IMR-90 (cell line): Measurements from ENCODE around the gene NMRAL1. TPM values are rescaled to one million over a fixed set of nuclear protein-coding genes. Genes with fewer than 3 reads are reported as not detected.

Experiments used
- ATAC-seq: fragments of 200-7000 bp; cut with Tn5 transposase; 2 replicates; pipeline ENCODE4 v1.9.1; 2020; ENCODE audit warnings: low read depth, mild to moderate bottlenecking, moderate library complexity
- BruUV-seq: library from RNA; stranded (reverse); fragments of 400-500 nt; replicated peaks from 2 replicates; lab custom pipeline; 2021; lab: Mats Ljungman, UMichigan
- CTCF ChIA-PET: fragments of 300-600 bp; formaldehyde crosslinking; extraction: SDS; loops from one replicate; lab custom pipeline; 2021; ENCODE audit warnings: antibody characterized with exemption; lab: Yijun Ruan, JAX
- POLR2A ChIA-PET: fragments of 300-600 bp; sonication (Branson Sonifier 250); formaldehyde crosslinking; loops from one replicate; lab custom pipeline; 2022; ENCODE audit warnings: antibody characterized with exemption; ENCODE audit not compliant: unreplicated experiment; lab: Charles Lee
- DNase-seq: peaks from one replicate; pipeline ENCODE4 v3.0.0; 2013
- H2AFZ ChIP-seq: replicated peaks from 2 replicates; pipeline ENCODE3; 2013; ENCODE audit warnings: low read length, mild to moderate bottlenecking; ENCODE audit not compliant: poor library complexity
- H2AK5ac ChIP-seq: 2 replicates; pipeline ENCODE4 v1.6.1; 2013; ENCODE audit warnings: low read depth, low read length, inconsistent platforms
- H2AK9ac ChIP-seq: replicated peaks from 2 replicates; pipeline ENCODE3; 2013; ENCODE audit warnings: mild to moderate bottlenecking, low read depth, low read length, moderate library complexity; ENCODE audit not compliant: poor library complexity
- H2BK120ac ChIP-seq: 2 replicates; pipeline ENCODE4 v1.6.1; 2013; ENCODE audit warnings: low read depth, low read length, inconsistent platforms
- H2BK15ac ChIP-seq: 3 replicates; pipeline ENCODE4 v1.6.1; 2013; ENCODE audit warnings: low read depth, low read length, inconsistent platforms
- H2BK20ac ChIP-seq: 2 replicates; pipeline ENCODE4 v1.6.1; 2013; ENCODE audit warnings: low read depth, mild to moderate bottlenecking, inconsistent platforms, low read length, moderate library complexity
- H2BK5ac ChIP-seq: 2 replicates; pipeline ENCODE4 v1.6.1; 2013; ENCODE audit warnings: mild to moderate bottlenecking, low read depth, low read length, inconsistent platforms; ENCODE audit not compliant: poor library complexity, severe bottlenecking
- H3K14ac ChIP-seq: replicated peaks from 2 replicates; pipeline ENCODE4 v1.6.1; 2013; ENCODE audit warnings: low read depth, low read length, inconsistent platforms
- H3K18ac ChIP-seq: 2 replicates; pipeline ENCODE4 v1.6.1; 2013; ENCODE audit warnings: low read depth, low read length, control low read depth
- H3K23ac ChIP-seq: 2 replicates; pipeline ENCODE4 v1.6.1; 2013; ENCODE audit warnings: low read depth, low read length, inconsistent platforms
- H3K27ac ChIP-seq: 2 replicates; pipeline ENCODE4 v1.5.1; 2013; ENCODE audit warnings: mild to moderate bottlenecking, control low read depth, low read length; ENCODE audit not compliant: insufficient read depth
- H3K27me3 ChIP-seq: 2 replicates; pipeline ENCODE4 v1.6.1; 2013; ENCODE audit warnings: low read length; ENCODE audit not compliant: control insufficient read depth, insufficient read depth
- H3K36me3 ChIP-seq: 2 replicates; pipeline ENCODE4 v1.6.1; 2013; ENCODE audit warnings: low read length, mixed read lengths; ENCODE audit not compliant: control insufficient read depth, insufficient read depth
- H3K4ac ChIP-seq: 2 replicates; pipeline ENCODE4 v1.6.1; 2013; ENCODE audit warnings: low read depth, low read length, inconsistent platforms
- H3K4me1 ChIP-seq: 2 replicates; pipeline ENCODE4 v1.6.1; 2013; ENCODE audit warnings: low read length, mixed read lengths; ENCODE audit not compliant: control insufficient read depth, insufficient read depth
- H3K4me2 ChIP-seq: 2 replicates; pipeline ENCODE4 v1.6.1; 2013; ENCODE audit warnings: low read depth, mild to moderate bottlenecking, control low read depth, low read length, moderate library complexity
- H3K4me3 ChIP-seq: 2 replicates; pipeline ENCODE4 v1.5.1; 2013; ENCODE audit warnings: low read depth, mild to moderate bottlenecking, control low read depth, low read length, moderate library complexity; ENCODE audit not compliant: insufficient read depth
- H3K56ac ChIP-seq: 2 replicates; pipeline ENCODE4 v1.6.1; 2013; ENCODE audit warnings: low read length, inconsistent platforms; ENCODE audit not compliant: insufficient read depth; ENCODE audit errors: extremely low read depth
- H3K79me1 ChIP-seq, 2 experiments: 2 replicates each; pipeline ENCODE4 v1.6.1; 2013; ENCODE audit warnings: low read length in 2 of 2, inconsistent platforms in 1 of 2, low read depth in 1 of 2
- H3K9ac ChIP-seq: 2 replicates; pipeline ENCODE4 v1.6.1; 2013; ENCODE audit warnings: low read depth, low read length, control low read depth
- H3K9me1 ChIP-seq: 2 replicates; pipeline ENCODE4 v1.6.1; 2013; ENCODE audit warnings: low read length, inconsistent platforms; ENCODE audit not compliant: insufficient read depth
- H3K9me3 ChIP-seq: 2 replicates; pipeline ENCODE4 v1.6.1; 2013; ENCODE audit warnings: low read length; ENCODE audit not compliant: control insufficient read depth, insufficient read depth
- H4K20me1 ChIP-seq: 2 replicates; pipeline ENCODE4 v1.6.1; 2013; ENCODE audit warnings: low read length, inconsistent platforms; ENCODE audit not compliant: insufficient read depth
- H4K5ac ChIP-seq: 2 replicates; pipeline ENCODE4 v1.6.1; 2013; ENCODE audit warnings: mild to moderate bottlenecking, low read depth, low read length, control low read depth
- H4K8ac ChIP-seq, 2 experiments: 2 replicates each; pipeline ENCODE4 v1.6.1; 2013; ENCODE audit warnings: low read depth in 2 of 2, low read length in 2 of 2, control low read depth in 1 of 2, inconsistent platforms in 1 of 2
- H4K91ac ChIP-seq: 2 replicates; pipeline ENCODE4 v1.6.1; 2013; ENCODE audit warnings: low read depth, low read length, inconsistent platforms; ENCODE audit not compliant: insufficient read depth
- BHLHE40 ChIP-seq: fragments of 150-350 bp; IDR thresholded peaks from 2 replicates; pipeline ENCODE4 v1.6.1; 2016; ENCODE audit warnings: mild to moderate bottlenecking, low read depth, low read length
- CEBPB ChIP-seq: IDR thresholded peaks from 2 replicates; pipeline ENCODE4 v1.6.1; 2012; ENCODE audit warnings: low read depth, low read length, improper control_type of control experiment
- CHD1 ChIP-seq: IDR thresholded peaks from 2 replicates; pipeline ENCODE4 v1.6.1; 2012; ENCODE audit warnings: low read depth, low read length, improper control_type of control experiment
- CTCF ChIP-seq: conservative IDR thresholded peaks from 2 replicates; pipeline ENCODE4 v1.5.1; 2012; ENCODE audit warnings: mild to moderate bottlenecking, low read depth, low read length, improper control_type of control experiment
- ELK1 ChIP-seq: fragments of 150-350 bp; IDR thresholded peaks from 2 replicates; pipeline ENCODE4 v1.6.1; 2016; ENCODE audit warnings: low read depth, mild to moderate bottlenecking, low read length, moderate library complexity, borderline replicate concordance
- FOS ChIP-seq: fragments of 150-350 bp; IDR thresholded peaks from 2 replicates; pipeline ENCODE4 v1.6.1; 2016; ENCODE audit warnings: low read depth, low read length
- MAFK ChIP-seq: IDR thresholded peaks from 2 replicates; pipeline ENCODE4 v1.6.1; 2012; ENCODE audit warnings: low read depth, low read length, improper control_type of control experiment
- MAZ ChIP-seq: IDR thresholded peaks from 2 replicates; pipeline ENCODE4 v1.6.1; 2012; ENCODE audit warnings: low read depth, mild to moderate bottlenecking, low read length, improper control_type of control experiment, moderate library complexity, borderline replicate concordance
- MXI1 ChIP-seq: IDR thresholded peaks from 2 replicates; pipeline ENCODE4 v1.6.1; 2012; ENCODE audit warnings: low read depth, mild to moderate bottlenecking, low read length, moderate library complexity, borderline replicate concordance
- NFE2L2 ChIP-seq: fragments of 150-350 bp; IDR thresholded peaks from 2 replicates; pipeline ENCODE4 v1.6.1; 2016; ENCODE audit warnings: low read depth, mild to moderate bottlenecking, low read length
- POLR2A ChIP-seq: IDR thresholded peaks from 2 replicates; pipeline ENCODE4 v1.6.1; 2012; ENCODE audit warnings: mild to moderate bottlenecking, low read depth, low read length
- RAD21 ChIP-seq: IDR thresholded peaks from 2 replicates; pipeline ENCODE4 v1.6.1; 2012; ENCODE audit warnings: low read length, improper control_type of control experiment
- RCOR1 ChIP-seq: IDR thresholded peaks from 2 replicates; pipeline ENCODE4 v1.6.1; 2012; ENCODE audit warnings: mild to moderate bottlenecking, low read length, improper control_type of control experiment; ENCODE audit not compliant: insufficient replicate concordance
- RFX5 ChIP-seq: IDR thresholded peaks from 2 replicates; pipeline ENCODE4 v1.8.0; 2012; ENCODE audit warnings: low read depth, mild to moderate bottlenecking, low read length, moderate library complexity
- SMC3 ChIP-seq: fragments of 150-350 bp; IDR thresholded peaks from 2 replicates; pipeline ENCODE4 v1.6.1; 2016; ENCODE audit warnings: low read depth, mild to moderate bottlenecking, antibody characterized with exemption, low read length, moderate library complexity
- WGBS, 2 experiments: methylation state at CpG; one replicate each; pipeline versions ENCODE4 v1.1.5 to v1.1.7; 2013; ENCODE audit warnings: missing lambda C conversion rate in 2 of 2; ENCODE audit not compliant: insufficient read length in 1 of 2; ENCODE audit errors: extremely low coverage in 2 of 2; 5-methylcytosine and 5-hydroxymethylcytosine counted together
- dilution Hi-C: fragments of 300-500 bp; cut with HindIII; formaldehyde crosslinking; loops from one replicate; pipeline ENCODE4 v1.14.3; 2018; ENCODE audit warnings: low sequenced_read_pairs; ENCODE audit not compliant: unreplicated experiment
- in situ Hi-C: fragments of 300-500 bp; cut with MboI; formaldehyde crosslinking; loops from 3 replicates; pipeline ENCODE4 v1.14.3; 2019; ENCODE audit warnings: low sequenced_read_pairs, inconsistent platforms, mixed read lengths
- intact Hi-C: fragments of 100-400 bp; cut with micrococcal nuclease; formaldehyde crosslinking; loops from 2 replicates; pipeline ENCODE4 v1.10.0; 2022
- polyA plus RNA-seq, 3 experiments: library from polyadenylated mRNA; depleted of rRNA; stranded (reverse); fragments of >200 nt; gene quantifications; 2 replicates each; pipeline ENCODE4 v1.2.3, GENCODE V29; 2012; ENCODE audit warnings: low replicate concordance in 1 of 3
- total RNA-seq: library from RNA; depleted of rRNA; stranded (reverse); fragments of >200 nt; gene quantifications from 2 replicates; pipeline ENCODE4 v1.2.3, GENCODE V29; 2012
- TF ChIP-seq, protein P1 (sequence below): fragments of 150-350 bp; IDR thresholded peaks from 2 replicates; pipeline ENCODE4 v1.6.1; 2017; ENCODE audit warnings: mild to moderate bottlenecking, antibody characterized with exemption, low read length, low read depth

NMRAL1 gene
- total and polyA plus RNA-seq, 2 of the 4 experiments (the other 2 are of a cell fraction) = 48.6 to 67.6 TPM

GRCh38 chr16:4477966-4478365, 3.5 kb upstream of the NMRAL1 start:
- Histone ChIP-seq H3K36me3 (no peaks in the 10 kb centered on the region; the same call in 1 of the 2 replicates), H3K18ac (no peak overlapping the region), H3K14ac (no peak overlapping the region), H3K27ac (no peak overlapping the region), H3K4me1 (peaks cover 5% of the 10 kb centered on the region; the same call in 1 of the 2 replicates), H2AK9ac (no peak overlapping the region), H3K4me3 (no peak overlapping the region), H2BK5ac (no peak overlapping the region), H3K4me2 (peak overlapping the region; percentile 6; the same call in 1 of the 2 replicates), H2BK120ac (no peak overlapping the region), H3K4ac (no peak overlapping the region), H2BK15ac (no peak overlapping the region), H3K9ac (no peak overlapping the region), H2BK20ac (no peak overlapping the region), H3K79me1 (peaks cover 27 to 67% of the 10 kb centered on the region in 2 experiments), H4K8ac (no peak overlapping the region), H3K9me3 (no peaks in the 10 kb centered on the region), H2AK5ac (no peak overlapping the region), H2AFZ (no peak overlapping the region), H4K91ac (no peak overlapping the region), H3K56ac (no peak overlapping the region), H4K5ac (no peak overlapping the region), H4K20me1 (peaks cover 7% of the 10 kb centered on the region; the same call in 1 of the 2 replicates), H3K23ac (no peak overlapping the region), H3K27me3 (no peaks in the 10 kb centered on the region), H3K9me1 (peaks cover 5% of the 10 kb centered on the region; the same call in 1 of the 2 replicates)
- ChIA-PET POLR2A (no interaction called here), CTCF (interaction anchor here (1.0 kb wide), 1 partner anchor 22 kb away, joined by 5 read pairs; no protein-coding TSS in a partner anchor)
- intact Hi-C loops (no loop called here), dilution Hi-C loops (no loop called here), in situ Hi-C loops (no loop called here)
- TF ChIP-seq RFX5 (no peak), CHD1 (no peak), MXI1 (no peak), CEBPB (peak; percentile 50; the same call in 1 of the 2 replicates), SMC3 (no peak), ELK1 (no peak), MAFK (no peak), MAZ (no peak), NFE2L2 (no peak), BHLHE40 (peak; percentile 82), FOS (peak; percentile 23; the same call in 1 of the 2 replicates), CTCF (peak; percentile 37; the same call in 1 of the 2 replicates), POLR2A (no peak), RCOR1 (no peak), RAD21 (no peak; the same call in 1 of the 2 replicates)
- TF ChIP-seq, protein P1, sequence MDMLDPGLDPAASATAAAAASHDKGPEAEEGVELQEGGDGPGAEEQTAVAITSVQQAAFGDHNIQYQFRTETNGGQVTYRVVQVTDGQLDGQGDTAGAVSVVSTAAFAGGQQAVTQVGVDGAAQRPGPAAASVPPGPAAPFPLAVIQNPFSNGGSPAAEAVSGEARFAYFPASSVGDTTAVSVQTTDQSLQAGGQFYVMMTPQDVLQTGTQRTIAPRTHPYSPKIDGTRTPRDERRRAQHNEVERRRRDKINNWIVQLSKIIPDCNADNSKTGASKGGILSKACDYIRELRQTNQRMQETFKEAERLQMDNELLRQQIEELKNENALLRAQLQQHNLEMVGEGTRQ = no peak
- WGBS, 2 experiments = 0% methylated on average over 1 of the region's 2 CpGs; no CpG with 5 or more reads in 1 of the 2 experiments
- ATAC-seq = no peak
- no TSS peak for BruUV-seq
- peak; percentile 61 for DNase-seq
